Motor neuron (in vitro differentiated cells): ENCODE measurements around the gene FARSB. TPM values are rescaled to one million over a fixed set of nuclear protein-coding genes. Genes with fewer than 3 reads are reported as not detected.
A peak's percentile ranks its signal among the peaks of the same experiment; 100 is the strongest.
"Not testable (repeated sequence)": the region's sequence is repeated elsewhere in the genome, so short reads cannot be mapped to it uniquely, and the experiment has no call there.

Experiments used
- ATAC-seq, 8 experiments: fragments of 200-7000 bp; cut with Tn5 transposase; replicated peaks in 6 of 8; 2 replicates each; pipeline ENCODE4 v1.8.0; 2021; ENCODE audit warnings: mild to moderate bottlenecking in 8 of 8, moderate library complexity in 8 of 8
- H3K27ac ChIP-seq, 2 donors: fragments of 250-450 bp; sonication (Bioruptor Pico); 2 replicates each; pipeline ENCODE4 v1.9.0; 2021; ENCODE audit warnings: antibody characterized with exemption in 2 of 2, mild to moderate bottlenecking in 2 of 2, moderate library complexity in 1 of 2
- H3K4me1 ChIP-seq, 2 donors: fragments of 250-450 bp; sonication (Bioruptor Pico); replicated peaks in 1 of 2; 2 replicates each; pipeline ENCODE4 v1.6.1; 2021; ENCODE audit warnings: antibody characterized with exemption in 2 of 2, mild to moderate bottlenecking in 2 of 2, moderate library complexity in 1 of 2
- H3K4me3 ChIP-seq, 5 donors: fragments of 250-450 bp; sonication (Bioruptor Pico); 2 replicates each; pipeline ENCODE4 v1.9.0; 2021; ENCODE audit warnings: antibody characterized with exemption in 5 of 5, mild to moderate bottlenecking in 5 of 5, moderate library complexity in 4 of 5
- WGBS, 10 experiments: fragments of 450-650 bp; shearing (Covaris generic); methylation state at CpG; one replicate each; pipeline ENCODE4 v1.0.0; 2022; 5-methylcytosine and 5-hydroxymethylcytosine counted together
- in situ Hi-C, 9 experiments: fragments of 400-800 bp; cut with MboI; loops; one replicate each; pipeline ENCODE4 v1.15.0; 2021; ENCODE audit warnings: low sequenced_read_pairs in 9 of 9, low pct_unique_long_range_greater_than_20kb in 2 of 9; ENCODE audit not compliant: unreplicated experiment in 9 of 9
- total RNA-seq, 8 experiments: library from RNA; unstranded; fragments of 300-600 nt; gene quantifications; 2 replicates each; pipeline versions ENCODE4 v1.2.3 to v1.2.4, GENCODE V29; 2022

FARSB gene
- total RNA-seq: 10 to 100 TPM; 25.9 to 41.0 (median 32.7) TPM

DNA sequence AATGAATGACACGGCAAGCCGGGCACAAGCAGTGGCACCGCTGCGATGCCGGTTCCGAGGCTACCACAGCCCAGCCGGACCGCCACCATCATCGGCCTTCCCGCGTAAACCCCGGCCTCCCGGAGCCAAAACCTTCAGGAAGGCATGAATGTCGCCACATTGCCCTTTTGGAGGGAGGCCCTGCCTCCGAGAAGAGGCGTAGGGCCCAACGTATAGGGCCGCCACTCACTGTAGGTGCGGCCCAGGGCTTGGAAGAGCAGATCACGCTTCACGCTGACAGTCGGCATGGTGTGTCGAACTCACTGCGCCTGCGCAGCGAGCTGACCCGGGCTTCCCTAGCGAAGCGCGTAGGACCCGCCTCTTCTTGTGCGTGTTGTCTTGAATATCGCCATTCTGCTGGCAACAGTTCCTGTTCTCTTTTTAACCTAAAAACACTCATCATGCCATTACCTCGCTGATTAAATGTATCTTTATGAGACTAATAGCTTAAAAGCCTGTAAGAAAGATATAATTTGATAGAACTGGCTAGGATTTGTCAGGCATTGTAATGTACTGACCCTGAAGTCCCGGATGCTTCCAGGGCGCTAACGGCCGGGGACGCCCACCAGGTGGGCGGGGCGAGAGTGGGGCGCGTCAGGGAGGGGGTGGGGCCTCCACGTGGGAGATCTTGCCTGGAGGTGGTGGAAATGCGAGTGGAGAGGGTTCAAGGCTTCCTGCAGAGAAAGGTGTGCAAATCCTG is at the start of gene FARSB:
FARSB (minus strand) TSS at position 306 of the 739 bp plus-strand sequence; CDS start at position 287, 19 bp downstream.
- peak within 1 kb of the TSS; percentile 99 to 100 for H3K27ac ChIP-seq
- peak; percentile 72 to 96 (median 94) for ATAC-seq
- WGBS, 10 experiments: 0 to 20% (median 0%) methylated on average over 1 to 13 of the region's 45 CpGs; no CpG with 5 or more reads in 1 of the 10 experiments
- peaks cover 7 to 13% of the 10 kb centered on the region in 2 donors for H3K4me1 ChIP-seq
- peak within 1 kb of the TSS; percentile 69 to 88 (median 79) for H3K4me3 ChIP-seq
- in situ Hi-C loops: no loop called here

DNA sequence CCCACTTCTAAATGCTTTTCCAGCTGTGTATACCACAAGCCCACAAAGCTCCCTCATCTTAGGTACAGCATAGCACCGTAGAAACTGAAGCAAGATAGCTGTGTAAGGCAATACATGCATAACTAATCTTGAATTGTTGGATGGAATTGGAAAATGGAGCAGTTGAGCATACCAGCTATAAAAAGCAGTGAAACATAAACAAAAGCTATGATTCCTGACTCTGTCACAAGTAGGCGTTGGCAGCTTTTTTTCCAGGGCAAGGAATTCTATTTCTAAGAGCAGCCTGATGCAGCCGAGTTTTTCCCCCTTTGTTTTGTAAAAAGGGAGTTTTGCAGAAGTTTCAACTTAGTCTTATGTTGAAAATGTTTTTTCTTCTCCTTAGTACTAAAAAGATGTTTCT is 48.0 kb upstream of the FARSB start:
- Histone ChIP-seq H3K4me1 (no peaks in the 10 kb centered on the region), H3K27ac (no peak overlapping the region), H3K4me3 (no peak overlapping the region)
- in situ Hi-C loops: no loop called here
- WGBS, 10 experiments: 0 to 100% (median 78%) methylated on average over 1 to 3 of the region's 3 CpGs
- peak in 3 of 8 experiments; percentile 33 to 68 (median 66) for ATAC-seq

DNA sequence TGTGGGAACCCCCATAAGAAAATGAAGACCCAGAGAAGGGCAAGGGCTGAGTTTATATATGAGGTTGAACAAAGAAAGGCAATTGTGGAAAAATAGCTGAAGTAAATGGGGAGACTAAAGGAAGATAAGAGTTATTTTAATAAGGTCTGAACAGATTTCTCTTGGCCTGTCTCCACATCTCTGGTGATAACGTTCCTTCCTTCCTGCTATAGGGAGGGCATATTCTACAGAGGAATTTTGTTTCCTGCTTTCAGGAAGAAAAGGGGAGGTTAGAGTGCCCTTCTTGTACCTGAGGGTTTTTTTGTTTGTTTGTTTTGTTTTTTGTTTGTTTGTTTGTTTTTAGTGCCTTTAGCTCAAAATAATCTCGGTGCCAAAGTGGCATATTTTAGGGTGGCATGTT is 47.2 kb upstream of the FARSB start:
- no peak for ATAC-seq
- WGBS, 10 experiments: 33 to 100% (median 73%) methylated on average over 1 to 2 of the region's 2 CpGs; no CpG with 5 or more reads in 3 of the 10 experiments
- Histone ChIP-seq H3K4me3 (no peak overlapping the region), H3K4me1 (no peaks in the 10 kb centered on the region), H3K27ac (no peak overlapping the region)
- in situ Hi-C loops: no loop called here

DNA sequence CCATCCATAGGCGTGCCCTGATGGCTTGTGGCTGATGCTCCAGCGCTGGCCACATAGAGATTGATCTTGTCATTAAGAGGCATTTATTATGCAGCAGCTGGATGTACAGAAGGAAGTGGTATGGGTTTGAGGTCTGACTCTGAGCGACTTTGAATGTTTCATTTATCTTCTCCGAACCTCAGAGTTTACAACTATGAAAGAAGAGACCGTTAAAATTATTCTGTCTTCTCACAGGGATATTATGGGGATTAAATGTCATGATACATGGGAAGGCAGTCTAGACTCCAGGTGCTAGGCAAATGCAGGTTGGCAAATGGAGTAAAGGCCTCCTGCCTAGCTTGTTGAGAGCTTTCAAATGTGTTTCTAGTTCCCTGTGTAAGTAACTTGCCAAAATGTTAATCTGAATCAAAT is 45.8 kb upstream of the FARSB start:
- in situ Hi-C loops: no loop called here
- no peak overlapping the region for H3K27ac ChIP-seq
- no peak overlapping the region for H3K4me3 ChIP-seq
- H3K4me1 ChIP-seq: no peaks in the 10 kb centered on the region
- WGBS, 10 experiments: 17 to 91% (median 85%) methylated on average over 1 to 3 of the region's 5 CpGs; no CpG with 5 or more reads in 6 of the 10 experiments
- no peak for ATAC-seq

DNA sequence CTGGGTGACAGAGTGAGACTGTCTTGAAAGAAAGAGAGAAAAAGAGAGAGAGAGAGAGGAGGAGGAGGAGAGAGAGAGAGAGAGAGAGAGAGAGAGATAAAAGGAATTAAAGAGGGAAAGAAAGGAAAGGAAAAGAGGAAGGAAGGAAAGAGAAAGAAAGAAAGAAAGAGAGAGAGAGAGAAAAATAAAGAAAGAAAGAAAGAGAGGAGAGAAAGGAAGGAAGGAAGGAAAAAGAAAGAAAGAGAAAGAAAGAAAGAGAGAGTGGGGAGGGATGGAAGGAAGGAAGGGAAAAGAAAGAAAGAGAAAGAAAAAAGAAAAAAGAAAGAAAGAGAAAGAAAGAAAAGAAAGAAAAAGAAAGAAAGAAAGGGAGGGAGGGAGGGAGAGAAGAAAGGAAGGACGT is 45.3 kb upstream of the FARSB start:
- in situ Hi-C loops: no loop called here
- no peak for ATAC-seq
- no peak overlapping the region for H3K4me3 ChIP-seq
- WGBS, 10 experiments: 23 to 100% methylated on average over 1 of the region's 1 CpG; no CpG with 5 or more reads in 8 of the 10 experiments
- no peaks in the 10 kb centered on the region for H3K4me1 ChIP-seq
- H3K27ac ChIP-seq: no peak overlapping the region

DNA sequence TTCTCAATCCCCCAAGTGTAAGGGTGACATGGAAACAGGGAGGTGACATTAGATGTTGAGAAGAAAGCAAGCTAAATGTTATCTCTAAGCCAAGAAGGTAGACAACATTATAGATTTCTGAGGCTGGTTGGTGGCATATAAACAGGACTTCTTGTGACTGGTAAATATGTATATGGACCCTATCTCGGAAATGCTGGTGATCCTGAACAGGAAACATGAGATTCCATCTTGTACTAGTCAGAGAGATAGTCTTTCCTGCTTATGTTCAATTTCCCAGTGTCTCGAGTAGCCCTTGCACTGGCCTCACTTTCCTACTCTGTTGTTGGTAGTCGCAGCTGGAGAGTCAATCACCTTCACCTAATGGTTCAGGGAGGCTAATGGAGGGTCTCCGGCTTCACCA is 42.4 kb upstream of the FARSB start:
- ATAC-seq: no peak
- H3K4me1 ChIP-seq: no peaks in the 10 kb centered on the region
- H3K4me3 ChIP-seq: no peak overlapping the region
- WGBS, 10 experiments: 13 to 100% (median 96%) methylated on average over 1 to 4 of the region's 4 CpGs; no CpG with 5 or more reads in 1 of the 10 experiments
- in situ Hi-C loops: loop anchor here in 5 of 9 experiments (10.0 to 25.0 kb wide), 4 partner anchors 207 to 1089 kb away; no protein-coding TSS in a partner anchor
- H3K27ac ChIP-seq: no peak overlapping the region

DNA sequence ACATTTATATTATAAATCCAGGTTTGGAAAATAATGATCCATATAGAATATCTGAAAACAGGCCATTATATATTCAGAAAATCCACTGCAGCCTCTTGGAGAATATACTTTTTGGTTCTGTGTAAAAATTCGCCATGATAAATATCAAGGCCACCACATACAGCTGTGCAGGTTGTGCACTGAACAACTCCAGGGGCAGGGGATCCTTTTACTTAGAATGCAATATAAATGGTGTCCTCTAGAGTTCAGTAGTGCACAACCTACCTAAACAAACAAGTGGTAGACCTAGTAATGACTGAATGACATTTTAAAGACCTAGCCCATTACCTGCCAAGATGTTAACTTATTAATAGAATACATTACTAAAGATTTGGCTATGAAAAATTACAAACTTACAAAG is 37.9 kb upstream of the FARSB start:
- in situ Hi-C loops: loop anchor here in 5 of 9 experiments (10.0 to 25.0 kb wide), 4 partner anchors 211 to 1093 kb away; no protein-coding TSS in a partner anchor
- H3K27ac ChIP-seq: no peak overlapping the region
- no peak overlapping the region for H3K4me3 ChIP-seq
- H3K4me1 ChIP-seq: no peaks in the 10 kb centered on the region
- peak in 3 of 8 experiments; percentile 79 to 83 (median 81) for ATAC-seq
- 0 to 88% (median 21%) methylated on average over 1 of the region's 1 CpG; no CpG with 5 or more reads in 4 of the 10 experiments for WGBS, 10 experiments

DNA sequence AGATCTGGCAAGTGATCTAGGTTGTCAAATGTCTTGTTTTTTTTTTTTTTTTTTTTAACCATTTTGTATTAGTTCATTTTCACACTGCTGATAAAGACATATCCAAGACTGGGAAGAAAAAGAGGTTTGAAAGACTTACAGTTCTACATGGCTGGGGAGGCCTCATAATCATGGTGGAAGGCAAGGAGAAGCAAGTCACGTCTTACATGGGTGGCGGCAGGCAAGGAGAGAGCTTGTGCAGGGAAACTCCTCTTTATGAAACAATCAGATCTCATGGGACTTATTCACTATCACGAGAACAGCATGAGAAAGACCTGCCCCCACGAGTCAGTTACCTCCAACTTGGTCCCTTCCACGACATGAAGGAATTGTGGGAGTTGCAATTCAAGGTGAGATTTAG is 37.5 kb upstream of the FARSB start:
- 0 to 93% (median 71%) methylated on average over 1 to 5 of the region's 5 CpGs; no CpG with 5 or more reads in 2 of the 10 experiments for WGBS, 10 experiments
- in situ Hi-C loops: loop anchor here in 5 of 9 experiments (10.0 to 25.0 kb wide), 4 partner anchors 211 to 1094 kb away; no protein-coding TSS in a partner anchor
- H3K27ac ChIP-seq, H3K4me1 ChIP-seq, ATAC-seq, H3K4me3 ChIP-seq: not testable (repeated sequence)

DNA sequence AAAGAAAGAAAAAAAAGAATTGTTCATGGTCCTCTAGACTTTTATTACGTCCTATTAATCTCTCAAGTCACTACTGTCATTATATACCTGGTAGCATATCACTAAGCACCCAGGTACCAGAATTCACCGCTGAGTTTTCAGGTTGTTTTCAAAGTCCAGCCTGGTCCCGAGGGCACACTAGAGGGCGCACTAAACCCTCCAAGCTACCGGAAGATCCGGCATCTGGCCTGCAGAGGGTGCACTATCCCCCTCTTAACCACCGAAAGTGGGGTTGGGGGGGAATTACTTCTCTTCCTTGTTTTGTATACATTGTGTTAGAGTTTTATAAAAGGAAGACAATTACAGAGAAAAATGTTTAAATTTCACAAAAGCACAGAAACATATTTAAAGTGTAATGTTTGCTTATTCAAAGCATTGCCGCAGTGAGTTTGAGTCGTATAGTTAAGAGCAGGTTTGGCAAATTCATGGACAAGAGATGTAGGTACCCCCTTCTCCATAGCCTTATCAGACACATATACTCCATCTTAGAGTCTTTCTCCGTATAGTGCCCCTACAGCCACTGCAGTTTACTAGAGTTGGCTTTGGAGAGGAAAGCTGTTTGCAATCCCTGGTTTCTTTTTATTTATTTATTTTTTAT is 34.8 kb upstream of the FARSB start:
- Histone ChIP-seq H3K4me1 (no peaks in the 10 kb centered on the region), H3K4me3 (no peak overlapping the region), H3K27ac (no peak overlapping the region)
- in situ Hi-C loops: loop anchor here in 5 of 9 experiments (10.0 to 25.0 kb wide), 4 partner anchors 214 to 1097 kb away; no protein-coding TSS in a partner anchor
- ATAC-seq: peak in 7 of 8 experiments; percentile 41 to 96 (median 73)
- 34 to 86% (median 46%) methylated on average over 1 to 9 of the region's 10 CpGs for WGBS, 10 experiments

DNA sequence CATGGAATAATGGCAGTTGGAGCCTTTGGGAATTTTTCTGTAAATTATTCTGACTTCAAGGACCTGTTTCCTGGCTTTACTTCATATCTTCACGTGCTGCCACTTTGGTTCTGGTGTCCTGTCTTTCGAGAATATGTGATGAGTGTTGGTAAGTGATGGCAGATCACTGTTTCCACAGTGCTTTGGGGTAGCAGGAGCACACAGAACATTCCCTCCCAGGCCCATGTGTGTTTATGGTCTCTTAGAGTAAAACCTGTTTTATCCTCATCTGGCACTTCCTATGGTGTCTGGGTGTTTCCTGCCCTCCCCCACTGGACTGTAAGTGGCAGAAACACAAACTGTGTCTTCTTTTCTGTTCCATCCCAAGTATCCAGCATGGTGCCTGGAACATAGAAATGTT is 33.4 kb upstream of the FARSB start:
- Histone ChIP-seq H3K4me3 (no peak overlapping the region), H3K4me1 (no peaks in the 10 kb centered on the region), H3K27ac (no peak overlapping the region)
- no peak for ATAC-seq
- 17 to 100% (median 66%) methylated on average over 1 to 2 of the region's 2 CpGs; no CpG with 5 or more reads in 2 of the 10 experiments for WGBS, 10 experiments
- in situ Hi-C loops: loop anchor here in 5 of 9 experiments (10.0 to 25.0 kb wide), 3 partner anchors 223 to 1098 kb away; no protein-coding TSS in a partner anchor

DNA sequence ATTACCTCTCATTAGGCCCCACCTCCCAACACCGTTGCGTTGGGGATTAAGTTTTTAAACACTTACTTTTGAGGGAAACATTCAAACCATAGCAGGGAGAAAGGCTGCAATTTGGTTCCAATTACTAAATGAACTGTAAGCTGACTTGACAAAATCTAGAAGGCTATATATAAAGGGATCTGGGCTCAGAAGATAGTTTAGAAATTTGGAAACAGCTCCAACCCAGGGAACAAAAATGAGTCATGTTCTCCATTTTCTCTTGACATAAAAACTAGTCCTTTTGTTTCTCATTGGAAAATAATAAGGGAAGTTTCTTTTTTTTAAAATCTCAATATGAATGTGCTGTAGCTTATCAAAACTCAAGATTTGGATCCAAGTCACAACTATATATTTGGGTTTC is 33.0 kb upstream of the FARSB start:
- no peak overlapping the region for H3K4me3 ChIP-seq
- ATAC-seq: no peak
- no peak overlapping the region for H3K27ac ChIP-seq
- WGBS, 10 experiments: 14 to 94% (median 80%) methylated on average over 2 of the region's 2 CpGs; no CpG with 5 or more reads in 4 of the 10 experiments
- in situ Hi-C loops: loop anchor here in 5 of 9 experiments (10.0 to 25.0 kb wide), 3 partner anchors 223 to 1098 kb away; no protein-coding TSS in a partner anchor
- no peaks in the 10 kb centered on the region for H3K4me1 ChIP-seq

DNA sequence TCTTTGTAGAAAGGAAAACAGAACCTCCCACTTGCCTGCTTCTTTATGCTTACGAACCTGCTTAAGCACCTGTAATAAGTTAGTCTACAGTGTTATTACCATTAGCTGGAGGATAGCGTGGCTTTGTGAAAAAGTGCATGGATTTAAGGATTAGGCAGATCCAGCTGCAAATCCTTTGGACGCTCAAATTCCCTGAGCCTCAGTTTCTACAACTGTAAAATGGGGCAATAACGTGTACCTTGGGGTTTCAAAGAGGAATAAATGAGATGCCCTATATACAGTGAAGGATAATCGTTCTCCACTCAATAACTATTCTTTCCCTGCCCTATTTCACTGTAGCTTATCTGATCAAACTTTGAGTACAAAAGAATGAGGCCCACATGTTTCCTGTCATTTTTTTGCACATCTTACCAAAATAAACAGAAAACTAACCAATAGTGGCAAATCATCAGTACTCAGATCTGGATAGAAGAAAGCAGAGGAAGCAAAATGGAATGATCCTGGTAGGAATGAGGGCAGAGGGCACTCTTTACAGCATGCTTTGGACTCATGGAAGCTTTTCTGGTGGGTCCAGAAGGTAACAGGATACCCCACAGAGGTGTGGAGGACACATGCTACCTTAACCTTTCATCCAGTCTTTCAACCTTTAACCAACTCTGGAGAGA is 30.3 kb upstream of the FARSB start:
- no peak overlapping the region for H3K27ac ChIP-seq
- WGBS, 10 experiments: 11 to 100% (median 80%) methylated on average over 3 to 5 of the region's 5 CpGs
- H3K4me3 ChIP-seq: no peak overlapping the region
- in situ Hi-C loops: loop anchor here in 5 of 9 experiments (10.0 to 25.0 kb wide), 3 partner anchors 226 to 1101 kb away; no protein-coding TSS in a partner anchor
- H3K4me1 ChIP-seq: no peaks in the 10 kb centered on the region
- ATAC-seq: no peak
